HG03378 (cell line): ENCODE measurements around the gene ADAM12.

Experiments used
- ATAC-seq: cut with Tn5 transposase; IDR thresholded peaks from one replicate; pipeline ENCODE4 v1.9.1; 2021; ENCODE audit warnings: mild to moderate bottlenecking, moderate library complexity; ENCODE audit not compliant: unreplicated experiment

Gene ADAM12, protein sequence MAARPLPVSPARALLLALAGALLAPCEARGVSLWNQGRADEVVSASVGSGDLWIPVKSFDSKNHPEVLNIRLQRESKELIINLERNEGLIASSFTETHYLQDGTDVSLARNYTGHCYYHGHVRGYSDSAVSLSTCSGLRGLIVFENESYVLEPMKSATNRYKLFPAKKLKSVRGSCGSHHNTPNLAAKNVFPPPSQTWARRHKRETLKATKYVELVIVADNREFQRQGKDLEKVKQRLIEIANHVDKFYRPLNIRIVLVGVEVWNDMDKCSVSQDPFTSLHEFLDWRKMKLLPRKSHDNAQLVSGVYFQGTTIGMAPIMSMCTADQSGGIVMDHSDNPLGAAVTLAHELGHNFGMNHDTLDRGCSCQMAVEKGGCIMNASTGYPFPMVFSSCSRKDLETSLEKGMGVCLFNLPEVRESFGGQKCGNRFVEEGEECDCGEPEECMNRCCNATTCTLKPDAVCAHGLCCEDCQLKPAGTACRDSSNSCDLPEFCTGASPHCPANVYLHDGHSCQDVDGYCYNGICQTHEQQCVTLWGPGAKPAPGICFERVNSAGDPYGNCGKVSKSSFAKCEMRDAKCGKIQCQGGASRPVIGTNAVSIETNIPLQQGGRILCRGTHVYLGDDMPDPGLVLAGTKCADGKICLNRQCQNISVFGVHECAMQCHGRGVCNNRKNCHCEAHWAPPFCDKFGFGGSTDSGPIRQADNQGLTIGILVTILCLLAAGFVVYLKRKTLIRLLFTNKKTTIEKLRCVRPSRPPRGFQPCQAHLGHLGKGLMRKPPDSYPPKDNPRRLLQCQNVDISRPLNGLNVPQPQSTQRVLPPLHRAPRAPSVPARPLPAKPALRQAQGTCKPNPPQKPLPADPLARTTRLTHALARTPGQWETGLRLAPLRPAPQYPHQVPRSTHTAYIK

GRCh38 chr10:126387931-126388911 lies at the start of gene ADAM12:
ADAM12 (minus strand) TSS chr10:126388477; CDS start chr10:126388145, 332 bp downstream.
- no peak for ATAC-seq

DNA sequence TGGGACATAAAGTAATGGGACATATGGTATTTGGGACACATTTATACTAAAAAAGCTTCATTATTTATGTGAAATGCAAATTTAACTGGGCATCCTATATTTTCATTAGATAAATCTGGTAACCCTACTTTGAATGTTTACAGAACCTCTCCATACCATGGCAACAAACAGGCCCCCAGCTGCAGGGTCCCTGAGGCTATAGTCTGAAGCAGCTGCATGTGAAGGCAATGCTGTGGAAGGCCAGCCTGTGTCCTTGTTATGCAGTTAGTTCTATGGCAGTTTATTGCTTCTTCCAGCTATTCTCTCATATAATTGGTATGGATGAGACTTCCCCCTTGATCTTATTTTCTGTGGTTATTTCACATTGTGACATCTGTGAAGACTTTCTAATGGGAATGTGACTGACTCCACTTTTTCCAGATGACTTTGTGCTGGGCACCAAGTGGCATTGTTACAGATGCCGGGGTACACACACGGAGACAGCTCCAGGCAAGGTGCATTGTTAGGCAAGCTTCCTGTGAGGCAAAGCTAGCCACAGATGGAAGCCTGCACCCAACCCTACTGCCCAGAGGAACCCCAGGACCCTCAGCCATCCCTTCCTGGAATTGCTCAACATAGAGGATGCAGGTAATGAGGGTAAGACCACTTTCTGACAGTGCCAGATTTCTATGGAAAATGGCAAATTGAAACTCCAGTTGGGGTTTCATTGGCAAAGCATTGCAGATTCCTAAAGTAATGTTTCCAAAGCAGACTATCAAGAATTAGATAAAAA lies 49.5 kb upstream of the ADAM12 start:
- ATAC-seq = no peak

GRCh38 chr10:126434235-126434634 lies 46.0 kb upstream of the ADAM12 start:
- ATAC-seq = no peak

DNA sequence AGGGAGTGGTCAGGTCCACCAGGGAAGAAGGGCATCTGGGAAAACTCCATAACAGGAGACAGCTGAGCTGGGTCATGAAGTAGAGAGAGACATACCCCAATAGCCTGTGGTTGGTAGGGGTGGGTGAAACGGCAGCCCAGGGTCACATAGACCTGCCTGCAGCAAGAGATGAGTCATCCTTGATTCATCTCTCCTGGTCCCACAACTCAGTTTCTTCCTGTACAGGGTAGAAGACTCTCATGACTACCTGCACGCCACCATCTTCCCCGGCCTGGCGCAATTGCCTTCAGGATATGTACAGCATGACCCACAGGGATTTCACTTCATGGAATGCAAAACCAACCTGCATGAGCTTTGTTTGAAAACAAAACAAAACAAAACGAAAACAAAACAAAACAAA lies 45.1 kb upstream of the ADAM12 start:
- no peak for ATAC-seq

DNA sequence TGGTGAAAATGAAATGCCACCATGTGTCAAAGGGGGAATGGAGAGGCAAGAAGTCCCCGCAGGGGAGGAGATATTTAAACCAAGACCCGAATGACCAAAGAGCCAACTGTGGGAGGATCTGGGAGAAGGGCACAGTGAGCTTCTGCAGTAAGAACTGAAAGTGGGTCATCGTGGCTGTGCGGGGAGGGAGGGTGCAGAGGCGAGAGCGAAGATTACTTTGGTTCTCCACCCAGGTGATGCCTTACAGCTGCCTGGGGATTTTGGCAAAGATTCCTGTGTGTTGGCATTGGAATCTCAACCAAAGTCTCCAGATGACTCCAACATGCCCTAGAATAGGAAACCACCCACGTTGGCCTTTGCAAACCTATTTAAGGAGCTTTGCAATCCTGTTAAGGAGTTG lies 44.2 kb upstream of the ADAM12 start:
- ATAC-seq = no peak

DNA sequence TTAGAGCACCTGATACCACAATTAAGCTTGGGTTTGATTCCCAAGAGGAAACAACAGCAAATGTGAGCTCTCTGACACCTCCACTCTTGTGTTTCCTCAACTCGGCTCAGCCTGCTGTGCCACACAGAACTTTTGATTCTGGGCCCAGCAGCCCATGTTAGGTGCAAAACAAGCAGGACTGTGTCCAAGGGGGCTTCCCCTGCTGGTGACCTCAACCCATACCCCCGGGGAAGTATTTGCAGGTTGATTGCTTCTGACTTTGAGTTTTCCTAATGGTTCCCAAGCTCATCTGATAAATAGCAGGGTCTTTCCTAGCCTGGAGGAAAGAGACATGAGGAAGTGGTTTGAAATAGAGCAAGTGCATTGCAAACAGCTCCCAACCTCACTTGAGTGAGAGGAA lies 43.5 kb upstream of the ADAM12 start:
- ATAC-seq = no peak

DNA sequence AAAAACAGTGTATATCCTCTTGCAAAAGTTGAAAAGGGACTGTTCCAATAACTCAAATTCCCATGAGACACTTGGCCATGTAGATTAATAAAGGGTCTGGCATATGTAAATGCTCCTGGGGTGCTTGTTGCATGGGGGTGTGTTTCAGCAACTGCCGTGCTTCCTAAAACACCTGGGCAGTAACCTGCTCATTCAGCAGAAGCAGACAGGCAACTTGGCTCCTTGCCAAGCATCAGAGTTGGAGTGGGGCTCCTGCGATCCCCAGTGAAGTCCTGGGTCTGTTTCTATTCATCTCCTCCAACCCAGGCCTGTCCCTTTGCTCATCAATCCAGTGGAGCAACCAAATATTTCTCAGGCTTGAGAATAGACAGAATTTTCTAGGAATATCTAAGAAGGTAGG lies 42.2 kb upstream of the ADAM12 start:
- no peak for ATAC-seq

DNA sequence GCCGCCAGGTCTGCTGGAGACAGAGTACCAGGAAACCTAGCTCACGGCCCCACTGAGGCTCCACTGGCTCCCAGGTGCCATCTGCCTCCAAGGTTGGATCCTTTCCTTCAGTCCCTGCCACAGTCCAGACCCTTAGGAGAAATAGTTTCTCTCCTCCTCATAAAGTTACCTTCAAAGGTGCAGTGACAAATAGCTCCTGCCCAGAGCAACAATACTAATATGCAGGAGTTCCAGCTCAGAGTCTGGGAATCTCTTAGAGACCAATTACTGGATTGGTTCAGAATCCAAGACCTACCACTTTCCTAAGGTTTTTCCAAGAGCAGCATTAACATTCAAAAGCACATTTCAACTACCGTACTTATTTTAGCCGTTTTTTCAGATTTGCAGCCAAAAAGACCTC lies 41.0 kb upstream of the ADAM12 start:
- ATAC-seq = no peak

DNA sequence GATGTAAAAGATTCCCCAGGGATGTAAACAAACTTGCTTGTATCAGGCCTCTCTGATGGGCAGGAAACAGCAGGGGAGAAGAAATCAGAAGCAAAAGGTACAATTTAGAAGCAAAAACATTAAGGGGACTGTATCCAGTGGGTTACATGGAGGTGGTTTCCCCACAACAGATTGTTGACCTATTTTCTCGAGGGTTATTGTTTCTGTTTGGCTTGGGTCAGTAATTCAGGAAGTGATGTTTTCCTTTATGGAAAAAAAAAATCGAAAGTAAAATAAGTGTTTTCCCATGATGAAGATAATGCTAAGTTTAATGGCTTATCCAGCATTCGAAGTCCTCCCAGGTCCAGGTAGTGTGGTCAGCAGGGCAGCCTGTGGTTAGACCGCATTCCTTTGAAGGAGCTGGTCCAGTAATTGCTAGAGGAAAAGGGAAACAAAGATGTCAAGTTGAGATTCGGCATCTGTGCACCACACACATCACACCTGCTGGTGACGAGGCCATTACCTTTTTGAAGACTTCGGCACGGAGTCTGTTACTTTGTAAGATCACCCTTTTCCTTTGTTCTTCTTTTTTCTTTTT lies 37.3 kb upstream of the ADAM12 start:
- ATAC-seq = no peak

DNA sequence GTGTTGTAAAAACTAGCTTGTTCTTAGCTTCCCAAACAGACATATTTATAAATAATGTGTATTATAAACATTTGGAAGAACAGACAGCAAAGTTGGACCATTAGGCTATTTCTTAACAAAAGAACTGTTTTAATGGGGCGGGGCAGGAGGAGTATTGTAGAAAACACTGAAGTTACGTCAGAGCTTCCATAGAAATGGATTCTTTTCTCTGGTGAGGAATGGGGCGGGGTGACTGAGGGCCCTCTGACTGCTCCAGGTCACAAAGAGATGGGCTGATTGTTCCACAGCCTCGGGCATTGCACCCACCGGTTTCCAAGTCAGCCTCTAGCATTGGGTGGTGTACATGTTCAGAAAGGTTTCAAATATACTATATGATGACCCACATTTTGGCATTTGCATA lies 36.8 kb upstream of the ADAM12 start:
- no peak for ATAC-seq

GRCh38 chr10:126423732-126424491 lies 35.6 kb upstream of the ADAM12 start:
- no peak for ATAC-seq

GRCh38 chr10:126422567-126422966 lies 34.3 kb upstream of the ADAM12 start:
- ATAC-seq = no peak

GRCh38 chr10:126421756-126422256 lies 33.5 kb upstream of the ADAM12 start:
- ATAC-seq = no peak

- no peak for ATAC-seq
Observed at GRCh38 chr10:126420567-126421300, 32.5 kb upstream of the ADAM12 start.

- ATAC-seq = no peak
Observed at GRCh38 chr10:126417220-126417825, 29.0 kb upstream of the ADAM12 start.

DNA sequence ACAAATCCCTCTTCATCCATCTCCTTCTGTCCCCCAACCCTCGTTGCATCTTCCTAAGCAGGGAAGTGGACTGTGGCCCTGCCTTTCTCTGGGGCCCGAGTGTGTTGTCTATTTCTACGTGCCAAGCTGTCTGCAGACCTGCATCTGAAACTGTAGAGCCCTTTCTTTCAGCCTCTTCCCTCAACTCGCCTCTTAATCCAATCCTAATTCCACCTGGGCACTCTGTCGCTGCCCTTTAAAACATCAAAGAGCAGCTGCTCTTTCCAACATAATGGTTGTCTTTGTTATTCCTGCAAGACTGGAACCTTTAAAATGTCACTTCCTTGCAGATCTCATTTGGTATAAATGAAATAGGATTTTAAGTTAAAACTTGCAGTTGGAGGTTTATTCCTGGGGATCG lies 21.5 kb upstream of the ADAM12 start:
- ATAC-seq = no peak

DNA sequence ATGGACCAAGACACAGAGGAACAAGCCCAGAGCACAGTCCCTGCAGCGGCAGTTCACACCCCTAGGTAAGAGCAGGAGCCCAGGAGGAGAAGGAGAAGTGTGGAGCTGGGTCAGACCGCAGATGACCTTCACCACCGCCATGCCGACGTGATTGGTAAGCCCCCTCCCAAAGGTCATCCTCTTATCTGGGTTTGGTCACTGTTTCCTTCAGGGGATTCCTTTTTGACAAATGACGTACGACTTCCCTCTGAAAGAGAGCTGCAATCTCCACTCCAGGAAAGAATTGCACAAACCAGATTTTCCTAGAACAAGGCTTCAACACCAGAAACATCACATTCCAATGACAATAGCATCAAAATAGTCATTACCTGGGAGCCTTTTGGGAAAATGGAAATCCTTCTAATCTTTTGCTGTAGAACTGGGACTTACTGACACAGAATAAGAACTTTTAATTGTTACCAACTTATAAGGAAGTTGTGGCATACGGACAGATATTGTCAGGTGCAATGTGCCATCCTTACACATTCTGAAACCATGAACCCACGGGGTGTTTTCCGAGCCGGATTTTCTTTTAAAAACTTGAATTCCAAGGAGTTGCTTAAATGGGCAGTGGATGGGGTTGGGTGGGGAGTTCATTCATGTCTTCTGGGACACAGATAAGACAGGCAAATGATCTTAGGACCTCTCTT lies 20.8 kb upstream of the ADAM12 start:
- no peak for ATAC-seq
